ENCODE data around the gene LGALS9C.
"Not testable (repeated sequence)": the region's sequence is repeated elsewhere in the genome, so short reads cannot be mapped to it uniquely, and the experiment has no call there.

DNA sequence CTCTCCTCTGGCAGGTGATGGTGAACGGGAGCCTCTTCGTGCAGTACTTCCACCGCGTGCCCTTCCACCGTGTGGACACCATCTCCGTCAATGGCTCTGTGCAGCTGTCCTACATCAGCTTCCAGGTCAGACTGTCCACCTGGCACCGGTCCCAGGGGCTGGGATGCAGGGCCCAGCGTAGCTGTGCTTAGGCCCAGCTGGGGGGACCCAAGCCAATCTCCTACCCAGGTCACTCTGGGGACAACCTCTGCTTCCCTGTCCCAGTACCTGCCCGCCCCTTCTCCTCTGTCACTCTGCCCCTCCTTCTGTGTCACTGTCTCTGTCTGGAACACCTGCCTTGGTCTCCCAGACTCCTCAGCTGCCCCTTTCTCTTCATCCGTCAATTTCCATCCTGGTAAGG lies 11.0 kb downstream of the LGALS9C start:
- TF ChIP-seq, protein P1, sequence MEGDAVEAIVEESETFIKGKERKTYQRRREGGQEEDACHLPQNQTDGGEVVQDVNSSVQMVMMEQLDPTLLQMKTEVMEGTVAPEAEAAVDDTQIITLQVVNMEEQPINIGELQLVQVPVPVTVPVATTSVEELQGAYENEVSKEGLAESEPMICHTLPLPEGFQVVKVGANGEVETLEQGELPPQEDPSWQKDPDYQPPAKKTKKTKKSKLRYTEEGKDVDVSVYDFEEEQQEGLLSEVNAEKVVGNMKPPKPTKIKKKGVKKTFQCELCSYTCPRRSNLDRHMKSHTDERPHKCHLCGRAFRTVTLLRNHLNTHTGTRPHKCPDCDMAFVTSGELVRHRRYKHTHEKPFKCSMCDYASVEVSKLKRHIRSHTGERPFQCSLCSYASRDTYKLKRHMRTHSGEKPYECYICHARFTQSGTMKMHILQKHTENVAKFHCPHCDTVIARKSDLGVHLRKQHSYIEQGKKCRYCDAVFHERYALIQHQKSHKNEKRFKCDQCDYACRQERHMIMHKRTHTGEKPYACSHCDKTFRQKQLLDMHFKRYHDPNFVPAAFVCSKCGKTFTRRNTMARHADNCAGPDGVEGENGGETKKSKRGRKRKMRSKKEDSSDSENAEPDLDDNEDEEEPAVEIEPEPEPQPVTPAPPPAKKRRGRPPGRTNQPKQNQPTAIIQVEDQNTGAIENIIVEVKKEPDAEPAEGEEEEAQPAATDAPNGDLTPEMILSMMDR (IDR thresholded peaks at IDR 0.05 in 2 of 3, conservative IDR thresholded peaks at IDR 0.05 in 1 of 3; ENCODE audit: borderline replicate concordance in 1 of 3, insufficient read depth in 1 of 3, low read depth in 2 of 3, low read length in 2 of 3): not testable (repeated sequence)
- TF ChIP-seq YY1 (IDR thresholded peaks at IDR 0.05; ENCODE audit: extremely low read depth, insufficient replicate concordance, low read depth, low read length); TCF7L2 (IDR thresholded peaks at IDR 0.05; ENCODE audit: borderline replicate concordance, extremely low read depth, insufficient read depth, insufficient read length); RAD21 (IDR thresholded peaks at IDR 0.05; ENCODE audit: low read depth); EZH2 (IDR thresholded peaks at IDR 0.05): not testable (repeated sequence)
